Choroid plexus epithelial cell (primary cell): ENCODE measurements around the gene PCBP3.

ENCODE experiments used
- DNase-seq: peaks from one replicate; pipeline ENCODE4 v3.0.0-alpha.2; 2010; ENCODE audit warnings: low read depth
- H3K4me3 ChIP-seq: 2 replicates; pipeline ENCODE4 v1.5.1; 2011; ENCODE audit warnings: low read depth, mild to moderate bottlenecking, control low read depth, low read length, moderate library complexity
- CTCF ChIP-seq: conservative IDR thresholded peaks from 2 replicates; pipeline ENCODE4 v1.5.1; 2011; ENCODE audit warnings: low read depth, mild to moderate bottlenecking, control low read depth, inconsistent platforms, low read length, moderate library complexity

The PCBP3 gene

DNA sequence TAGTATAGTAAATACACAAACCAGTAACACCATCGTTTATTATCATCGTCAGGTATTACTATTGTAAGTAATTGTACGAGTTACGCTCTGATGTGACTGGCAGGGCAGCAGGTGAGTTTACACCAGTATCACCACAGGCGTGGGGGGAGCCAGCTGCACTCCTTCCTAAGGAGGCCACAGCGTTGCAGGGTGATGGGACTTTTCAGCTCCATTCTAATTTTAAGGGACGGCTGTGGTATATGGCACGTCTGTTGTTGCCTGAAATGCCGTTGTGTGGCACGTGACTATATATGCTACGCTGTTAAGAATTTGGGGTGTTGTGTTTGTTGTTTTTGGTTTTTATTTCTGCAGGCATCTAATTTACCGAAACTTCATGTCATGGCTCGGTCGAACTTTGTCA lies 173.3 kb downstream of the PCBP3 start:
- no peak for TF ChIP-seq CTCF
- no peak for DNase-seq

GRCh38 chr21:45817345-45817744 lies 173.8 kb downstream of the PCBP3 start:
- H3K4me3 ChIP-seq, result no peak overlapping the region
- no peak for TF ChIP-seq CTCF
- DNase-seq, result peak; percentile 81

More for the DNA sequence above, 173.3 kb downstream of the PCBP3 start:
- H3K4me3 ChIP-seq, result no peak overlapping the region

GRCh38 chr21:45818276-45818903 lies 174.9 kb downstream of the PCBP3 start:
- H3K4me3 ChIP-seq, result no peak overlapping the region
- TF ChIP-seq CTCF, result no peak
- DNase-seq, result peak; percentile 87

DNA sequence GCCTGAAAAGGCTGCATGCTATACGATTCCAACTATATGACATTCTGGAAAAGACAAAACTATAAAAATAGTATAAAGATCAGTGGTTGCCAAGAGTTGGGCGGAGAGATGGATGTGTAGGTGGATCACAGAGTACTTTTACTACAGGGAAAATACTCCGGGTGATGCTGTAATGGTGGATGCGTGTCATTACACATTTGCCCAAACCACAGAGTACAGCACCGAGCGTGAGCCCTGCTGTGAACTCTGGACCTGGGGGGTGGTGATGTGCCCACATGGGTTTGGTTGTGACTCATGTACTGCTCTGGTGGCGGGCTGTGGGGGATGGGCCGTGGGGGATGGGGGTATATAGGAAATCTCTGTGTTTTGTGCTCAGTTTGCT lies 175.4 kb downstream of the PCBP3 start:
- H3K4me3 ChIP-seq, result no peak overlapping the region
- DNase-seq, result peak; percentile 83
- no peak for TF ChIP-seq CTCF

DNA sequence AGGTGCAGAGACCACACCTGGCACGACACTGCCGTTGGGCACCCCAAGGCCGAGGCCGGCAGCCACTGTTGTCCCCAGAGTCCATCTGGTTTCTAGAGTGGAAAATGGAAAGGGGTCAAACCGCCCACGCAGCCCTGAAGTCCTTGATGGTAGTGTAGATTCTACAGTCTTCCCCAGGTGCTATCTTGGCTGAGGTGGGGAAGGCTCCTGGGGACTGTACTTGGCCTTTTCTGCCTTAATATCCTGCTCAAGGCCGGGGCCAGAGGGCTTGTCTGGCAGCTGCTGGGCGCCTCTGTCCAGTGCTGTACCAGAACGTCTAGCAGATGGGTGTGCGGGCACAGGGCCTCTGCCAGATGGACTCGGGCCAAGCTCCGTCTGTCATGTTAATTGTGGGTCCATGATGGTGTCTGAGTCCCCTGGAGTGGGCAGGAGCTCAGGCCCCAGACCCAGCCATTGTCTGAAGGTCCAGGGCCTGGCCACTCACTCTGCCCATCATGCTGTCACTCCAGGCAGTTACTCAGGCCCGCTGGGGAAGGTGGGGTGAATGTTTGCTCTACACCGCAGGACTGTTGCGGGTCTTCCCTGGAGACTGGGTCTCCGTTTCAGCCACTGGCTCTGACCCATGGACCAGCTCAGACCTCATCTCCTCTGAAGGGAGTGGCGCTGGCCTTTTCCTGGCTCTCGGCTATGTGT lies 176.1 kb downstream of the PCBP3 start:
- no peak for TF ChIP-seq CTCF
- DNase-seq, result no peak
- no peak overlapping the region for H3K4me3 ChIP-seq

DNA sequence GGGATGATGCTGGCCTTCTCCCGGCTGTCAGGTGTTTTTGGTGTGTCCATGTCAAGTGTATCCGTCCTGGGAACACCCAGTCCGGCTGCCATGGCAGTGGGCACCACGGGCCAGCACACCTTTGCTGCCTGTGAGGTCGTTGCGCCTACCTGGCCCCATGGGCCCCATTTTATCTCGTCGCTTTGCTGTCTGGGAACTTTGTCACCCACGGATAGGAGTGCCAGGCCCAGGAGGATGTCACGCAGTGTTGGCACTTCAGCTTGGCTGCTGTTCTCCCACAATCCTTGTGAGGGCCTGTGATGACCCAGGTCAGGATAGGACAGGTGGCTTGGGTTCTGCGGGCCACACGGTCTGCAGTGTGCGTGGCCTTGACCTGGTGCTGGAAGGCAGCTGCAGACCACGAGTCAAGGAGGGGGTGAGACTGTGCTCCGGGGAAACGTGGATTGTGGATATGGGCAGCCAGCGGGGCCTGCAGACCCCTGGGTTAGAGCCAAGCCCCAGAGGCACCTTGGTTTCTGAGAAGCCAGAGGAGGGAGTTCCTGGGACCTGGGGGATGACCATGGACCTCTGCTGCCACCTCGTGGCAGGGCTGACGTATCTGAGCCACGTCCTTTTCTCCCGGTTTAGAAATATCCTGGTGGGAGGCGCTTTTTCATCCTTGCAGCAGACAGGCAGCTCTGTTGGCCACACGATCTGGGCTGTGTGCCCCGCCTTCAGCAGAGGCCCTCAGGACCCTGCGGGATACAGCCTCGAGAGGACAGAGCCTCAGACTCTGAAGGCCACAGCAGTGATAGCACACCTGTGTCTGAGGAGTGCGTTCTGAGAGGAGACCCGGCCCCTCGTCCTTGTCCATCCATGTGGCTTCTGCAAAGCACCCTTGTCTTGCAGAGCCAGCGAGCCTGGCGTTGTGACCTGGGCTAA lies 176.9 kb downstream of the PCBP3 start:
- peak; percentile 94 for TF ChIP-seq CTCF
- H3K4me3 ChIP-seq, result no peak overlapping the region
- DNase-seq, result peak; percentile 96
